SK-N-SH (cell line): ENCODE data around the gene SLC24A3. TPM values are rescaled to one million over a fixed set of nuclear protein-coding genes. Genes with fewer than 3 reads are reported as not detected.
A peak's percentile ranks its signal among the peaks of the same experiment; 100 is the strongest.

ENCODE experiments used
- CTCF ChIA-PET: fragments of 300-600, 350-600 bp; formaldehyde crosslinking; extraction: SDS; loops from one replicate; lab custom pipeline; 2021; lab: Yijun Ruan, JAX
- POLR2A ChIA-PET: fragments of 350-600 bp; sonication (Branson Sonifier 250); formaldehyde crosslinking; extraction: SDS; loops from one replicate; lab custom pipeline; 2020; ENCODE audit warnings: antibody characterized with exemption, inconsistent platforms; lab: Yijun Ruan, JAX
- DNase-seq: peaks from one replicate; pipeline ENCODE4 v3.0.0; 2012
- H2AFZ ChIP-seq: fragments of 200-600 bp; sonication (generic); 2 replicates; pipeline ENCODE4 v1.8.1; 2016; ENCODE audit warnings: antibody characterized with exemption, mild to moderate bottlenecking, low read depth
- H3F3A ChIP-seq: fragments of 200-600 bp; sonication (generic); replicated peaks from 2 replicates; pipeline ENCODE3; 2016; ENCODE audit warnings: antibody characterized with exemption, mild to moderate bottlenecking; ENCODE audit not compliant: insufficient read depth
- H3K27ac ChIP-seq, 2 experiments: fragments of 200-500 bp in 1 of 2; fragments of 200-600 bp in 1 of 2; sonication (Bioruptor generic) in 1 of 2; sonication (generic), shearing (Covaris generic) in 1 of 2; 2 replicates each; pipeline versions ENCODE4 v1.5.1 to v1.6.1; 2014 to 2016; ENCODE audit warnings: low read depth in 2 of 2, inconsistent platforms in 1 of 2, low read length in 1 of 2, mild to moderate bottlenecking in 1 of 2, mixed read lengths in 1 of 2
- H3K27me3 ChIP-seq: fragments of 200-600 bp; sonication (generic), shearing (Covaris generic); 2 replicates; pipeline ENCODE4 v1.6.1; 2016; ENCODE audit warnings: mixed run types; ENCODE audit not compliant: insufficient read depth
- H3K36me3 ChIP-seq, 2 experiments: fragments of 200-500 bp in 1 of 2; fragments of 200-600 bp in 1 of 2; sonication (Bioruptor generic) in 1 of 2; sonication (generic) in 1 of 2; replicated peaks in 1 of 2; 2 replicates each; pipeline versions ENCODE3 to v1.5.1; 2014 to 2016; ENCODE audit warnings: low read length in 1 of 2, mild to moderate bottlenecking in 1 of 2; ENCODE audit not compliant: insufficient read depth in 2 of 2, control insufficient read depth in 1 of 2
- H3K4me1 ChIP-seq, 2 experiments: fragments of 200-500 bp in 1 of 2; fragments of 200-600 bp in 1 of 2; sonication (Bioruptor generic) in 1 of 2; sonication (generic), shearing (Covaris generic) in 1 of 2; 2 replicates each; pipeline versions ENCODE4 v1.5.1 to v1.6.1; 2014 to 2016; ENCODE audit warnings: low read depth in 1 of 2, low read length in 1 of 2, mixed run types in 1 of 2; ENCODE audit not compliant: insufficient read depth in 2 of 2, control insufficient read depth in 1 of 2
- H3K4me2 ChIP-seq: fragments of 200-600 bp; sonication (generic), shearing (Covaris generic); 2 replicates; pipeline ENCODE4 v1.6.1; 2017; ENCODE audit warnings: mixed run types
- H3K4me3 ChIP-seq, 2 experiments: fragments of 200-500 bp in 1 of 2; fragments of 200-600 bp in 1 of 2; sonication (Bioruptor generic) in 1 of 2; sonication (generic), shearing (Covaris generic) in 1 of 2; 2 replicates each; pipeline versions ENCODE4 v1.5.1 to v1.8.1; 2014 to 2016; ENCODE audit warnings: low read depth in 2 of 2, inconsistent platforms in 1 of 2, low read length in 1 of 2, mild to moderate bottlenecking in 1 of 2, mixed read lengths in 1 of 2, moderate library complexity in 1 of 2
- H3K79me2 ChIP-seq: fragments of 200-600 bp; sonication (generic); 2 replicates; pipeline ENCODE4 v1.8.1; 2017; ENCODE audit warnings: mild to moderate bottlenecking; ENCODE audit not compliant: insufficient read depth
- H3K9ac ChIP-seq: fragments of 200-600 bp; sonication (generic); 2 replicates; pipeline ENCODE4 v1.6.1; 2017; ENCODE audit warnings: mixed run types
- H3K9me2 ChIP-seq: fragments of 200-600 bp; sonication (generic); 2 replicates; pipeline ENCODE4 v1.6.1; 2017; ENCODE audit warnings: mixed run types
- H3K9me3 ChIP-seq: fragments of 200-600 bp; sonication (generic); 2 replicates; pipeline ENCODE4 v1.6.1; 2017; ENCODE audit warnings: mixed run types, mild to moderate bottlenecking, moderate library complexity
- H4K20me1 ChIP-seq: fragments of 200-600 bp; sonication (generic); 2 replicates; pipeline ENCODE4 v1.6.1; 2017; ENCODE audit warnings: mild to moderate bottlenecking, mixed run types; ENCODE audit not compliant: insufficient read depth
- CHD2 ChIP-seq: fragments of 150-350 bp; IDR thresholded peaks from 2 replicates; pipeline ENCODE4 v1.6.1; 2018; ENCODE audit warnings: low read length; ENCODE audit not compliant: partially characterized antibody
- EZH2phosphoT487 ChIP-seq: fragments of 200-600 bp; sonication (generic); IDR thresholded peaks from 2 replicates; pipeline ENCODE4 v1.6.1; 2017; ENCODE audit warnings: low read depth, mixed run types, mild to moderate bottlenecking, antibody characterized with exemption, moderate library complexity, borderline replicate concordance
- FOSL2 ChIP-seq: IDR thresholded peaks from 2 replicates; pipeline ENCODE4 v1.4.0; 2012; ENCODE audit warnings: low read depth, mild to moderate bottlenecking, moderate library complexity, borderline replicate concordance
- FOXM1 ChIP-seq: IDR thresholded peaks from 2 replicates; pipeline ENCODE4 v1.4.0; 2012; ENCODE audit warnings: low read depth, mild to moderate bottlenecking
- GATA2 ChIP-seq: sonication (generic); formaldehyde crosslinking; IDR thresholded peaks from 2 replicates; pipeline ENCODE4 v1.5.0; 2020; ENCODE audit warnings: mild to moderate bottlenecking, missing genetic modification reagents
- JUND ChIP-seq: IDR thresholded peaks from 2 replicates; pipeline ENCODE4 v1.4.0; 2012
- NFIC ChIP-seq: IDR thresholded peaks from 2 replicates; pipeline ENCODE4 v1.4.0; 2012; ENCODE audit warnings: borderline replicate concordance
- RCOR1 ChIP-seq: fragments of 150-350 bp; IDR thresholded peaks from 2 replicates; pipeline ENCODE4 v1.6.1; 2017; ENCODE audit warnings: antibody characterized with exemption, low read length
- RFX5 ChIP-seq: IDR thresholded peaks from 2 replicates; pipeline ENCODE4 v1.6.1; 2012; ENCODE audit warnings: mild to moderate bottlenecking, improper control_type of control experiment, low read length
- RXRA ChIP-seq: IDR thresholded peaks from 2 replicates; pipeline ENCODE4 v1.4.0; 2012; ENCODE audit warnings: low read depth, mild to moderate bottlenecking, borderline replicate concordance
- SIN3A ChIP-seq: IDR thresholded peaks from 2 replicates; pipeline ENCODE4 v1.6.1; 2012; ENCODE audit warnings: low read depth, mild to moderate bottlenecking, low read length, moderate library complexity, borderline replicate concordance
- SMC3 ChIP-seq: IDR thresholded peaks from 2 replicates; pipeline ENCODE4 v1.6.1; 2012; ENCODE audit warnings: low read depth, low read length, improper control_type of control experiment
- WGBS: methylation state at CpG from one replicate; pipeline ENCODE4 v1.1.6; 2017; ENCODE audit warnings: low lambda C conversion rate; 5-methylcytosine and 5-hydroxymethylcytosine counted together
- polyA plus RNA-seq, 3 experiments: library from polyadenylated mRNA; depleted of rRNA; stranded (reverse); fragments of >200 nt; gene quantifications; 2 replicates each; pipeline ENCODE4 v1.2.3, GENCODE V29; 2012
- TF ChIP-seq, protein P1 (sequence below): IDR thresholded peaks from 2 replicates; pipeline ENCODE4; 2012
- TF ChIP-seq, protein P2 (sequence below): IDR thresholded peaks from 2 replicates; pipeline ENCODE4 v1.4.0; 2012; ENCODE audit warnings: low read depth
- TF ChIP-seq, protein P3 (sequence below): fragments of 150-350 bp; IDR thresholded peaks from 2 replicates; pipeline ENCODE4 v1.6.1; 2017; ENCODE audit warnings: antibody characterized with exemption, low read length, low read depth, borderline replicate concordance

The SLC24A3 gene
- polyA plus RNA-seq, 1 of the 3 experiments (the other 2 are of a cell fraction): not detected

DNA sequence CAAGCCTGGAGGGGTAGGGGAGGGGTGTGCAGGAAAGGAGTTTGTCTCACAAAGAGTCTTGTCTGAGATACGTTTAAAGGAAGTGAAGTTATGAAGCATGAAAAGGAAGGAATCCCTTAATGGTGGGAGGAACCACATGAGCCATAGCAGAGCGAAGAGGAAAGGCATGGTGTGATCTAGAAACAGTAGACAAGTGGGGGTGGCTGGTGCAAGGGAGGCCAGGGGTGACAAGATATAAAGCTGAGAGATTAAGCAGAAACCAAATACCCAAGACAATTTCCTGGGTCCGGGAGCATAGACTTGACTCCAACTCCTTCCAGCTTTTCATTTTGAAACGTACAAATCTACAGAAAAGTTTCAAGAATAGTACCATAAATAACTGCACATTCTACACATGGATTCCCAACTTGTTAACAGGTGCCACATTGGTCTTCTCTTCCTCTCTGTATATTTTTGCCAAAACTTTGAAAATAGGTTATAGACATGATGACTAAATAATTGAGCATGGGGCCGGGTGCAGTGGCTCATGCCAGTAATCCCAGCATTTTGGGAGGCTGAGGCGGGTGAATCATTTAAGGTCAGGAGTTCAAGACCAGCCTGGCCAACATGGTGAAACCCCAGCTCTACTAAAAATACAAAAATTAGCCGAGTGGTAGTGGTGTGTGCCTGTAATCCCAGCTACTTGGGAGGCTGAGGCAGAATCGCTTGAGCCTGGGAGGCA is 211.6 kb downstream of the SLC24A3 start (continued):
- TF ChIP-seq, protein P1, sequence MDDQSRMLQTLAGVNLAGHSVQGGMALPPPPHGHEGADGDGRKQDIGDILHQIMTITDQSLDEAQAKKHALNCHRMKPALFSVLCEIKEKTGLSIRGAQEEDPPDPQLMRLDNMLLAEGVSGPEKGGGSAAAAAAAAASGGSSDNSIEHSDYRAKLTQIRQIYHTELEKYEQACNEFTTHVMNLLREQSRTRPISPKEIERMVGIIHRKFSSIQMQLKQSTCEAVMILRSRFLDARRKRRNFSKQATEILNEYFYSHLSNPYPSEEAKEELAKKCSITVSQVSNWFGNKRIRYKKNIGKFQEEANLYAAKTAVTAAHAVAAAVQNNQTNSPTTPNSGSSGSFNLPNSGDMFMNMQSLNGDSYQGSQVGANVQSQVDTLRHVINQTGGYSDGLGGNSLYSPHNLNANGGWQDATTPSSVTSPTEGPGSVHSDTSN: no peak
- TF ChIP-seq RXRA (no peak), EZH2phosphoT487 (no peak), NFIC (no peak), SMC3 (no peak)

DNA sequence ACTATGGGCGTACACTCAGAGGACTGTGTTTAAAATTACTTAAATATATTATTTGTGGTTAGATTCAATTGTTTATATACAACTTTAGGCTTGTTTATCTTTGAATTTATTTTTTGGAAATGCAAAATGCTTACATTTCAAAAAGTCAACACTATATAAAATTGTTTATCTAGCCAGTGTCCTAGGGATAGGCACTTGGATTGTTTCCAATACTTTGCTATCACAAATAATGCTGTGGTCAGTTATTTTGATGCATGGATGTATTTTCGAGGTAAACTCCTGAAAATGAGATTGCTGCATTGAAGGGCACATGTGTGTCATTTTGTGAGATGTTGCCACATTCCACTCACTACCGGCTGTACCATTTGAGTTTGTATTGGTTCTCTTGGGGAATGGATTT is 213.9 kb downstream of the SLC24A3 start:
- Histone ChIP-seq H3K9me2 (no peaks in the 10 kb centered on the region), H3F3A (no peaks in the 10 kb centered on the region), H3K27ac (no peak overlapping the region), H3K9me3 (no peaks in the 10 kb centered on the region), H3K4me1 (no peaks in the 10 kb centered on the region; a peak in 1 of 4 replicates), H3K4me2 (no peak overlapping the region), H3K27me3 (peaks cover 18% of the 10 kb centered on the region), H4K20me1 (no peaks in the 10 kb centered on the region)
- CTCF ChIA-PET: no interaction called here
- POLR2A ChIA-PET: no interaction called here
- 13% methylated on average over 3 of the region's 3 CpGs for WGBS
- no peak for TF ChIP-seq RFX5
- TF ChIP-seq SIN3A: no peak
- TF ChIP-seq GATA2: no peak
- TF ChIP-seq, protein P2, sequence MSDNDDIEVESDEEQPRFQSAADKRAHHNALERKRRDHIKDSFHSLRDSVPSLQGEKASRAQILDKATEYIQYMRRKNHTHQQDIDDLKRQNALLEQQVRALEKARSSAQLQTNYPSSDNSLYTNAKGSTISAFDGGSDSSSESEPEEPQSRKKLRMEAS: no peak
- TF ChIP-seq JUND: no peak
- no peak for TF ChIP-seq FOXM1
- TF ChIP-seq, all 33 proteins: peak for 0
- H3K9ac ChIP-seq: no peak overlapping the region
- H3K79me2 ChIP-seq: no peaks in the 10 kb centered on the region
- no peaks in the 10 kb centered on the region for H3K36me3 ChIP-seq
- no peak overlapping the region for H3K4me3 ChIP-seq
- DNase-seq: no peak
- H2AFZ ChIP-seq: no peak overlapping the region

DNA sequence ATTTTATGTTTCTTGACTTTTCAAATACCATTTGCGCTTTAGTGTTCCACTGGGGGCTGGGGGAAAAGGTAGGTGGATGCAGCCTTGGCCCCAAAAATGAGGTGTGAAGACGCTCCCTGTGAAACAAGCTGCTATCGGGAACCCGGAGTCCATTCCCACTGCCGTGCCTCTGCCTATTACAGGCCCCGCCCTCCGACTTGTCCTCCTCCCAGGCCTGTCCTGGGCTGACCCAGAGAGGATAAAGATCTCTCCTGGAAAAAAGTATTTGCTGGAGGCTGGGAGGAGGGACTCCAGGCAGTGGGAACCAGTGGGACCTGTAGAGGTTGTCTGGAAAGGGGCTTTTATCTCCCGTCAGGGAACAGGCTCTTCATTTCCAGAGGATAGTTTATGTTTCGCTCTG is 215.0 kb downstream of the SLC24A3 start:
- WGBS: 18% methylated on average over 9 of the region's 9 CpGs
- Histone ChIP-seq H3F3A (no peaks in the 10 kb centered on the region), H3K4me1 (no peaks in the 10 kb centered on the region; a peak in 1 of 4 replicates), H3K79me2 (no peaks in the 10 kb centered on the region), H3K36me3 (no peaks in the 10 kb centered on the region), H3K27ac (no peak overlapping the region), H3K27me3 (peaks cover 18% of the 10 kb centered on the region), H3K9me3 (no peaks in the 10 kb centered on the region), H3K9me2 (no peaks in the 10 kb centered on the region), H3K4me3 (no peak overlapping the region), H3K9ac (no peak overlapping the region), H3K4me2 (peak overlapping the region; percentile 53; the same call in 1 of the 2 replicates), H2AFZ (no peak overlapping the region), H4K20me1 (no peaks in the 10 kb centered on the region)
- ChIA-PET POLR2A (no interaction called here), CTCF (no interaction called here)
- TF ChIP-seq GATA2: peak; percentile 27; the same call in 1 of the 2 replicates
- no peak for TF ChIP-seq CHD2
- no peak for TF ChIP-seq RCOR1
- TF ChIP-seq, protein P3, sequence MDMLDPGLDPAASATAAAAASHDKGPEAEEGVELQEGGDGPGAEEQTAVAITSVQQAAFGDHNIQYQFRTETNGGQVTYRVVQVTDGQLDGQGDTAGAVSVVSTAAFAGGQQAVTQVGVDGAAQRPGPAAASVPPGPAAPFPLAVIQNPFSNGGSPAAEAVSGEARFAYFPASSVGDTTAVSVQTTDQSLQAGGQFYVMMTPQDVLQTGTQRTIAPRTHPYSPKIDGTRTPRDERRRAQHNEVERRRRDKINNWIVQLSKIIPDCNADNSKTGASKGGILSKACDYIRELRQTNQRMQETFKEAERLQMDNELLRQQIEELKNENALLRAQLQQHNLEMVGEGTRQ: no peak
- TF ChIP-seq FOSL2: no peak
- peak; percentile 50 for DNase-seq
